ENCODE data around the gene MAGOHB. TPM values are rescaled to one million over a fixed set of nuclear protein-coding genes. Genes with fewer than 3 reads are reported as not detected.

Gene MAGOHB
- total and polyA plus RNA-seq, 2 of the 13 experiments (the other 11 are each of a cell fraction or from before 2014, with no cell fraction given), result 7.0 to 49.8 TPM

- BruUV-seq (replicated peaks), result no TSS peak
- no peaks in the 10 kb centered on the region for H4K20me1 ChIP-seq (ENCODE audit: insufficient read depth, low read length)
- TF ChIP-seq CTCF (CRISPR knock-in tag; IDR thresholded peaks at IDR 0.05) (no peak), ZNF841 (CRISPR knock-in tag; IDR thresholded peaks at IDR 0.05; ENCODE audit: borderline replicate concordance) (no peak), RFX5 (IDR thresholded peaks at IDR 0.05; ENCODE audit: low read depth, low read length) (no peak), RNF219 (CRISPR knock-in tag; IDR thresholded peaks at IDR 0.05) (no peak), HNRNPUL1 (IDR thresholded peaks at IDR 0.05; ENCODE audit: low read depth, low read length) (no peak), ZNF326 (CRISPR knock-in tag; IDR thresholded peaks at IDR 0.05; ENCODE audit: borderline replicate concordance) (no peak), ZNF331 (CRISPR knock-in tag; IDR thresholded peaks at IDR 0.05) (no peak), ZNF703 (CRISPR knock-in tag; IDR thresholded peaks at IDR 0.05; ENCODE audit: borderline replicate concordance) (no peak), ZNF883 (CRISPR knock-in tag; IDR thresholded peaks at IDR 0.05; ENCODE audit: not compliant biosample characterization) (no peak), ZNF678 (CRISPR knock-in tag; IDR thresholded peaks at IDR 0.05) (no peak), ZNF18 (CRISPR knock-in tag; IDR thresholded peaks at IDR 0.05; ENCODE audit: insufficient replicate concordance) (no peak), ZNF839 (CRISPR knock-in tag; IDR thresholded peaks at IDR 0.05; ENCODE audit: borderline replicate concordance) (no peak), ZNF468 (CRISPR knock-in tag; IDR thresholded peaks at IDR 0.05) (no peak), ATM (IDR thresholded peaks at IDR 0.05; ENCODE audit: borderline replicate concordance) (no peak)
- no peaks in the 10 kb centered on the region for H3K36me3 ChIP-seq (replicated peaks in 1 of 2; ENCODE audit: control insufficient read depth in 1 of 2, insufficient read depth in 2 of 2, low read length in 2 of 2)
- FAIRE-seq (no peak), DNase-seq (ENCODE audit: low spot score) (no peak), ATAC-seq (no peak)
- CTCF ChIA-PET (ENCODE audit: low intra/inter-chr PET ratio, low total read pairs), result no interaction called here
- H3K27me3 ChIP-seq (ENCODE audit: control insufficient read depth in 1 of 2, insufficient read depth in 2 of 2, low read length in 2 of 2), result peaks cover 0 to 10% of the 10 kb centered on the region in 2 experiments; a peak in 1 of 5 replicates
- in situ Hi-C loops (cut with HindIII; ENCODE audit: extremely low pct_ligation_motif_present, low pct_unique_long_range_greater_than_20kb) (no loop called here), intact Hi-C loops (cut with micrococcal nuclease; ENCODE audit: unreplicated experiment) (no loop called here)
- peaks cover 20% of the 10 kb centered on the region for H3K79me2 ChIP-seq (ENCODE audit: insufficient read depth, low read length)
- no peak overlapping the region for H3K4me2 ChIP-seq (ENCODE audit: low read depth, low read length)
- no peak overlapping the region for H2AFZ ChIP-seq (ENCODE audit: low read length)
- no peak overlapping the region for H3K27ac ChIP-seq (ENCODE audit: extremely low read length, insufficient read depth, low read length)
- H3K4me1 ChIP-seq (ENCODE audit: insufficient read depth, low read length), result peaks cover 18% of the 10 kb centered on the region
- WGBS (ENCODE audit: low lambda C conversion rate), result 52% methylated on average over 4 of the region's 4 CpGs
- no peak overlapping the region for H3K4me3 ChIP-seq (replicated peaks in 1 of 3; ENCODE audit: insufficient read depth in 1 of 3, low read depth in 2 of 3, low read length in 3 of 3)
- H3K9me3 ChIP-seq (ENCODE audit: low read length), result no peaks in the 10 kb centered on the region
- POLR2A ChIA-PET, result no interaction called here
- H3K9ac ChIP-seq (ENCODE audit: insufficient read depth, low read depth, low read length), result no peak overlapping the region
Observed at GRCh38 chr12:10615532-10615931, 2.1 kb upstream of the MAGOHB start.

Measured in HepG2 (cell line).